Activated CD4-positive, alpha-beta T cell treated with anti-CD3 and anti-CD28 coated beads, Interleukin-2, amount 50 U/mL, for 24 hours (primary cell): ENCODE measurements around the gene SLC44A4.
A peak's percentile ranks its signal among the peaks of the same experiment; 100 is the strongest.
"Not testable (repeated sequence)": the region's sequence is repeated elsewhere in the genome, so short reads cannot be mapped to it uniquely, and the experiment has no call there.

Source experiments
- DNase-seq, 2 donors: peaks; one replicate each; pipeline ENCODE4 v3.0.0-alpha.2; 2020; ENCODE audit warnings: low read depth in 1 of 2, low spot score in 1 of 2

The SLC44A4 gene

DNA sequence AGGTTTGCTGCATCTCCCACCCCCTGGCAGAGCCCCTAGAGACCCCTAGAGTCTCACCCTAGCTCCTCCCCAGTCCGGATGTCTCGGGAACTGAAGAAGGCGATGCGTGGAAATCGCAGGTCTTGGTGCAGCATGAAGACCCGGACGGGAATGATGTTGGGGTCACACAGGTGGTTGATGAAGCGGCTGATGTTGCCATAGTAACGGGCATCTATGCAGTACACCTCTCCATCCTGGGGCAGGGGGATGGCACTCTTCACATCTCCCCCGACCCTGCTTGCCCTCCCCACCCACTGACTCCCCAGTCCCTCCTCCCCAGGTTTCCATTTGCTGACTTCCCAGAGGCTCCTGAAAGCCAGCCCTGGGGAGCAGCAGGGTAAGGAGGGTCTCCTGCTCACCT, 1.8 kb upstream of the SLC44A4 start:
- DNase-seq = no peak

DNA sequence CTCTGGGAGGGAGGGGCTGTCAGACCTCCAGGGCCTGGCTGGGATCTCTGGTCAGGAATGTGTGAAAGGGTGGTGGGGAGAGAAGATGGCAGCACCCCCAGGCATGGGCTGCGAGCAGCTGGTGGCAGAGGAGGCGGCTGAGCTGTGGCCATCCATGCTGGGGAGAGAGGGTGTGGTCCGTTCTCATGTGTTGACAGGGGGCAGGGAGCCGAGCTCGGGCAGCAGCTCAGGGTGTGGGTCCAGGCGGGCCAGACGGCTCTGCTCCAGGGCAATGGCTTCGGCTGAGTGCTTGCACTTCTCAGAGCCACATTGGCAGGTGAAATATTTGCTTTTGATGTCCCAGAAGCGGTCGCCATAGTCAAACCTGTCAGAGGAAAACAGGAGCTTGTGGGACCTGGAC, 1.1 kb upstream of the SLC44A4 start:
- no peak for DNase-seq

DNA sequence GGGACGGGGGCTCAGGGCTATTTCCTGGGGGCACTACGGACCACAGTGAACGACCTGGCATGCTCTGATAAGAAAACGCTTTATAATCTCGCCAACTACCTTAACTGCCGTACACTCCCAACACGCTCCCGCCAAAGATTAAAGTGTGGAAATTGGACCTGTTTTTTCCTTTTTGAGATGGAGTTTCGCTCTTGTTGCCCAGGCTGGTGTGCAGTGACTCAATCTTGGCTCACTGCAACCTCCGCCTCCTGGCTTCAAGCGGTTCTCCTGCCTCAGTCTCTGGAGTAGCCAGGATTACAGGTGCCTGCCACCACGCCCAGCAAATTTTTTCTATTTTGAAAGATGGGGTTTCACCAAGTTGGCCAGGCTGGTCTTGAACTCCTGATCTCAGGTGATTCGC, 346 bp upstream of the SLC44A4 start:
- DNase-seq = no peak

DNA sequence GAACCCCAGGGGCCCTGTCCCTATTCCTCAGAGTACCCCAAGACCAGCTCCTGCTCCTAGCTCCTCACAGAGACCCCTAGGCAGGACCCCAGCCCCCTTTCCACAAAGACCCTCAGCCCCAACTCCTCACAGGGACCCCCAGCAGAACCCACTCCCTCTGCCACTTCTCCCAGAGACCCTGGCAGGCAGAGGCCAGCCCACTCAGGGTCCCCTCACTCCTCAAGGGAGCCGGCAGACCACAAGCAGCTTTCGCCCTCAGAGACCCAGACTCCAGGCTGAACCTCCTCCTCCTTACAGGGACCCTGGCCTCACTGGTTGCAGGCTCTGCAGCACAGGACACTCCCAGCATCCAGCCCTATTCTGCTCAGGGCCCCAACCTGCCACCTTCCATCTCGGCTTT, 575 bp downstream of the SLC44A4 start:
- DNase-seq = no peak

DNA sequence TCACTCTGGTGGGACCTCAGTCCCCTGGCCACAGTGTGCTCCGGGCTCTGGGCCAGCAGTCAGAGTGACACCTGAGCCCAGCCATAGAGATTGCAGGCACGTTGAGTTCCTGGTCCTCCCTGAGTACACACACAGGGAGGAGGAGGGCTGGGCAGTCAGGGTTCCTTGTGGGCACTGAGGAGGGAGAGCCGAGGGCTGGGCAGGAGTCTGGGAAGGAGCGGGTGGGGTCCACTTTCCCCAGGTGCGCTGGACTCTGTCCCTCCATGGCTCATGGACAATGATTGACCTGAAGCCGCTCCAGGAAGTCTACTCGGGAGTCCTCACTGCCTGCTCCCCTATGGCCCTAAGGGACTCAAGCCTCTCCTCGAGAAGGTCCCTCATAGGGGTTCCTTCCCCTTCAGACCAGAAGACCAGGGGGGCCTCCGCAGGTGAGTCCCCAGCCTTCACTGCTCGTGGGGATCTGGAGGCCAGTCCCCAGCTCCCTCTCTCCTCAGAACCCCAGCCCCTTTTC, 1.1 kb downstream of the SLC44A4 start:
- no peak for DNase-seq

DNA sequence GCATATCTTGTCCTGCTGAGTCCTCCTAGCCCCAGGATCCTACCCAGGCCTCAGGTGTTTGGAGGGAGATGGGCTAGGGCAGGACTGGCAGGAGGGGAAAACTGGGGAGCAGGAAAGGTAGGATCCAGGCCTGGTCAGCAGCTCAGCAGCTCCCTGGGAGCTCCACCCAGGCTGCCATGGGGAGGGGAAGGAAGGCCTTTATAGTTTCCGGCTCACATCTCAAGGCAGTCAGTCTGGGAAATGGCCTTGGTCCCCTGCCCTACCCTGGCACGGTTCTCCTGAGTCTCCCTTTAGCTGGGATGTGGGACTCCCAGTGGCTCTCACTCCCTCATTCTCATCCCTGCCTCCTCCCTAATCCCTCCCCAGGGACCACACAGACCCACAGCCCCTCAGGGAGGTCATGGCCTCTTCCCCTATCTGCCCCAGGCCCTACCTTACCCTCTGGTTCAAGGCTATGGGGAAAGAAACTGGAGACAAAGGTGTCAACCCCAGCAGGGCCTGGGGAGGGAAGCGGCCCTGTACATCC, 1.6 kb downstream of the SLC44A4 start:
- DNase-seq = no peak

DNA sequence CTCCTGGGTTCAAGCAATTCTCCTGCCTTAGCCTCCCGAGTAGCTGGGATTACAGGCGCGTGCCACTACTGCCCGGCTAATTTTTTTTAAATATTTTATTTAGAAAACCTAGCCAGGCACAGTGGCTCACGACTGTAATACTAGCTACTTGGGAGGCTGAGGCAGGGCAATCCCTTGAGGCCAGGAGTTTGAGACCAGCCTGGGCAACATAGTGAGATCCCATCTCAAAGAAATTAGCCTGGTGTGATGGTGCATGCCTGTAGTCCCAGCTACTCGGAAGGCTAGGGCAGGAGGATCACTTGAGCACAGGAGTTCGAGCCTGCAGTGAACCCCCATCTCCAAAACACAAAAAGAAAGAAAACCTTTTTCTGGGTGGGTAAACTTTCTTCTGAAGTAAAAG, 2.4 kb downstream of the SLC44A4 start:
- DNase-seq = no peak

DNA sequence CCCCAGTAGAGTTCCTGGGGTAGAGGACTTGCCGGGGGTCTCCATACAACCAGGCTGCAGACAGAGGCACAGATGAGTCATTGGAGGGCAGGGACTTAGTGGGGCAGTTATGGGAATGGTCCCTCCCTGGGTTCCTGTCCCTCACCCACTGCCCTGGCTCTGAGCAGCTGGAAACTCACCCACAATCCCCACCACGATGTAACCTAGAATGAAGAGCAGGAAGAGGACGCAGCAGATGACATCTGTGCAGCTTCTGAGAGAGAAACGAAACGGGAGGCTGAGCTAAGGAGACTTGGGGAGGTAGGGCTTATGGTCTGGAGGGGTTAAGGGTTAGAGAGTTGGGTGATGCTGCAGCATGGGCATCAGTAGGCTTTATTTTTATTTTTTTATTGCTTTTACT, 2.9 kb downstream of the SLC44A4 start:
- no peak for DNase-seq

DNA sequence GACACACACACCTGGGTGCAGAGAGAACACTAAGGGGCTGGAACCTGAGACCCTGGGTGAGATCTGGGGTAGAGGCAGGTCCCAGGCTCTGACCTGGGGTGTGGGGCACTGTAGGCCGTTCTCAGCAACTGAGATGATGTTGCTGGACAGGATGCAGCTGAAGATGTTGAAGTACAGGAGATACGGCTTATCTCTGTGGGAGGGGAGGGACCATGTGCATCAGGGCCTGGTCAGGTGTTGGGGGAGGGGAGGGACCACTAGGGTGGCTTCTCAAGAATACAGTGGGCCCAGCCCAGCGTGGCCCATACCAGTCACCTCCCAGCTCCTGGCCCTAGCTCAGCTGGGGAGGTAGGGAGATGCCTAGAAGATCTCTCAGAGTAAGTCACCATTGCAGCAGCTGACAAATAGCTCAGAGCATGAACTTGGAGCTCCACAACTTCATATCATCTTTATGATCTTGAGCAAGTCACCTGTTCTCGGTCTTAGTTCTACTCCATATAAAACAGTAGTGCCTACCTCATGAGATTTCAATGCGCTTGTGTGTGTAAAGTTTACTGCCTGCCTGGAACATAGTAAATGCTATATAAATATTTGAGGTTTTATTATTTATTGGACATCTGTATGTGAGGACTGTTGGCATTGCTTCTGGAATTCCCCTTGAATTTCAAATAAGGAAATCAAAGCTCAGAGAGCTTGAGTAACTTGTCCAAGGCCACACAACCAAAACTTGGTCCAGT, 3.8 kb downstream of the SLC44A4 start:
- no peak for DNase-seq

DNA sequence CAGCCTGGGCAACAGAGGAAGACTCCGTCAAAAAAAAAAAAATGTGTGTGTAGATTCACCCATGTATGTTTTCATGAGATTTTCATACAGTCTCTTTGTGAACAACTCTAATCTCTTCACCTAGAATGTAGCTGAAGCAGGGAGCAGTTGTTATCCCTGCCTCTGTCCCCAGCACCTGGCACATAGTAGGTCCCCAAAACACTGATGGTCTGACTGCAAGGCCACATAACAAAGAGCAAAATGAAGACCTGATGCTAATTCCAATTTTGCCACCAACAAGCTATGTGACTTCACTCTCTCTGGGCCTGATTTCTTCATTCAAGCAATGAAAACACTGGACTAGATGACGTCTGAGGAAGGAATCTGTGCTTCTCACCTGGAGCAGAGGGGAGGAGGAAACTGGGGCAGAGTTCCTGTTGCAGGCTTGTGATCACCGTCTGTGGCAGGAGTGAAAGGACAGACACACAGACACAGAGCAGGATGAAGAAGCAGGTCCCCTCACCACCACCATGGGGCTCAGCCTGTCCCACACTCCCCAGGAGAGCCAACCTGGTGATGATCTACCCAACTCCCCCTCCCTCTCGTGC, 4.6 kb downstream of the SLC44A4 start:
- DNase-seq = no peak

DNA sequence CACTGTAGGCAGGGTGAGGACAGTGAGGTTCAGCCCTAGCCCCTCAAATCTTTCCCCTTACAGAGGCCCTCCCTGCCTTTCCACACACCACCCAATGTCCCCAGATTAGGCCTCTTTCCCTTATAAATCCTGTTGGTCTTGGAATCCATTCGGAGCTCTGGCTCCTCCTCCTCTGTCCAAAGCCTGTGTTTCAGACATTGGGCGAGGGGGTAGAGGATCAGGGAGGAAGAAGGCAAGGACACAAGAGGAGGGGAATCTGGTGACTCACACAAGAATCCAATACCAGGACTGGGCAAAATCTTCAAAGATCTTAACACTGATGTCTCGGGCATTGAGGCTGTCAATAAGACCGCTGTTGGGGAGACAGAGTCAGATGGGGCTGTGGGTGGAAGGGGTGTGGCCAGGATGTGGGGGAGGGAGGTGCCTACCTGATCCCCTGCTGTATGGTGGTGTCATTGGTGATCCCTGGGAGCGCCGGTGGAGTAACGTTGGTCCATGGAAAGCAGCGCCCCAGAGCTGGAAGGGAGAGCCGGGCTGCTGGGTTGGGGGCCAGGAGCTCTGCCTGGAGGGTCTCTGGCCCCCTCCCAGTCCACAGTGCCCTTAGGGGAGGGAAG, 7.6 kb downstream of the SLC44A4 start:
- no peak for DNase-seq

DNA sequence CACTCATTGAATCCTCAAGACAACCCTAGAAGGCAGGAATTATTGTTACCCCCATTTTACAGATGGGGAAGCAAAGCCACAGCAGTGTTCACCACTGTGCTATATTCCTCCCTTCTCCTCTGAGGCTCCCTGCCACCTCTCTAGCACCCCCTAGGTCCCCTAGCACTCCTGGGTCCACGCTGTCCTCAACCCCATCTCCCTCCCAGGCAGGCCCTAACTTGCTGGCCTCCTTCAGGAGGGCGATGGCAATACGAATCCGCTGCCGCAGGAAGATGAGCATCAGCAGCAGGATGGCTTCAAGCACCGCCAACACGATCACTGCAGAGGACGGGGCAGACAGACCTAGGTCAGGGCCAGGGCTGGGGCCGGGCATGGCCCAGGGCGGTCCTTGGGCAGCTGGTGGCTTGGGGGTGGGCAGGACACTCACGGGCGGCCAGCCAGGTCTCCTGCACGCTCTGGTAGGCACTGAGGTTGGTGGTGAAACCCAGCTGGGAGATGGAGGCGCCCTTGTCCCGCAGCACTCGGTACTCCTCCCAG, 8.3 kb downstream of the SLC44A4 start:
- no peak for DNase-seq

DNA sequence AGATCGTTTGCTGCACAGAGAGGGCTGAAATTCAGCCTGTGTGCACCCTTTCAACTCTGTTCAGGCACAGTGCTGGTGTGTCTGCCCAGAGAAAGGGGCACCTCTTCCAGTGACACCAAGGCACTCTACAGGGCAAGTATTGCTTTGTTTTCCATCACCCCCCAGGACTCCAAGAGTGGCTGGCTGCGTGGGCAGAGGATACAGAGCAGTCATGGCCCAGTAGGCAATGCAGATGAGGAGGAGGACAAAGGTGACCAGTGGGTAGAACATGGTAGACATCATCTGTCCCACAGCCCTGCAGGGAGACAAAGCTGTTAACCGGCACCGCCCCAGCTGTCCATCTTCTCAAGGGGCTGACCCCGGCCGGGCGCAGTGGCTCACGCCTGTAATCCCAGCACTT, 9.5 kb downstream of the SLC44A4 start:
- no peak for DNase-seq

DNA sequence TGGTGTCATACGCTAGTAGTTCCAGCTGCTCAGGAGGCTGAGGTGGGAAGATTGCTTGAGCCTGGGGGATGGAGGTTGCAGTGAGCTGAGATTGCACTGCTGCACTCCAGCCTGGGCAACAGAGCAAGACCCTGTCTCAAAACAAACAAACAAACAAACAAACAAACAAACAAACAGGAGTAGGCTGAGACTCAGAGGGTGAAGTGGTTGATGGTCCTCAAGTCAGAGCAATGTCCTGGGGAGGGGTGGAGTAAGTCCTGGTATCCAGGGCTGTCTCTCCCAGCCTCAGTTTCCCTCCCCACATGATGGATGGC, 10.2 kb downstream of the SLC44A4 start:
- DNase-seq = not testable (repeated sequence)

DNA sequence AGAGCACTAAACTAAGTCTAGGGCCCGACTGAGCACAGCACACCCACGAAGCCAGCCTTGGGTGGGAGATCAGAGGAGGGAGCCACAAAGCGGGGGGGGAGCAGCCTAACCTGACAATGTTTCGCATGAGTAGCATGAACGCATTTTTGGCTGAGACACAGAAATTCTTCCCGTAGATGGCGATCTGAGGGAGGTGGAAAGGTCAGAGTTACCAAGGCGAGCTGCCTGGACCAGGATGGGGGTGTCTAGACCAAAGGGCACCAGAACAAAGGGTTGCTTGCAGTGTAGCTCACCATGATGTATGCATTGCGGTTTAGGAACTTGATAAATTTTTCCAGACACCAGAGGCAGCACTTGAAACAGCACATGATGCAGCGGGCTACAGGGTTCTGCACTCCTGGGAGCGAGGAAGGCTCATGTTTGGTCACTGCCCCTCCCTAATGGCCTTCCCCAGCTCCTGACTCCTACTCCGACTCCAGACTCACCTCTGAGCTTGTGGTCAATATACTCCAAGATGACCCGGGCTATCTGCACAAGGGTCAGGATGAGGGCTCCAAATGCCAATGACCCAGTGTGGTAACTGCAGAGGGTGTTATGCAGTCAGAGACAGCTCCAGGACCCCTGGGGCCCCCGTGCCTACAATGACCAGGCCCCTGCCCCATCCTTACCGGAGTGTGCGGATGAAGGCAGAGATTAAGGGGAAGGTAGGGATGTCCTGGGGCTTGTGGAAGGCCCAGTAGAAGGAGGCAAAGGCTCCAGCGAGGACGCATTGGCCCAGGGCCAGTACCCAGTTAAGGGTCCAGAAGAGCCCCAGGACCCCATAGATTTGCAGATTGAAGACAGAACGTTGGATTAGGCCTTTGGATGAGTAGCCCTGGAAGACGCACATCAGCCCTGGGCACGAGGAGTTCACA, 13.3 kb downstream of the SLC44A4 start:
- DNase-seq = no peak

DNA sequence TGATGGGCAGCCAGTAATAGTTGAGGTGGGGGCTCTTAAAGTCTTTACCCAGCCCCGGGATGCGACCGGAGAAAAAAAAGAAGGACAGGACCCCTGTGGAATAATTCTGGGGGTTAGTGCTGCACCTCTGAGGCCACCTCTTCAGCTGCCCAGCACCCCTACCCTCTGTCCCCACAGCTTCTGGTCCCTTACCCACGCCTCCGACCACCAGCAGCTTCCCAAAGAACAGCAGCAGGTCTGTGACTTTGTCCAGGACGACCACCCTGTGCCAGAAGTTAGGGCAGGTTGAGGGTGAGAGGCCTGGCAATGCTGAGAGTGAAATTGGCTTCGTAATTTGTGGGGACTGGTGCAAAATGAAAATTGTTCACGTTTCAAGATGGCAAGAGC, 14.0 kb downstream of the SLC44A4 start:
- DNase-seq = no peak

DNA sequence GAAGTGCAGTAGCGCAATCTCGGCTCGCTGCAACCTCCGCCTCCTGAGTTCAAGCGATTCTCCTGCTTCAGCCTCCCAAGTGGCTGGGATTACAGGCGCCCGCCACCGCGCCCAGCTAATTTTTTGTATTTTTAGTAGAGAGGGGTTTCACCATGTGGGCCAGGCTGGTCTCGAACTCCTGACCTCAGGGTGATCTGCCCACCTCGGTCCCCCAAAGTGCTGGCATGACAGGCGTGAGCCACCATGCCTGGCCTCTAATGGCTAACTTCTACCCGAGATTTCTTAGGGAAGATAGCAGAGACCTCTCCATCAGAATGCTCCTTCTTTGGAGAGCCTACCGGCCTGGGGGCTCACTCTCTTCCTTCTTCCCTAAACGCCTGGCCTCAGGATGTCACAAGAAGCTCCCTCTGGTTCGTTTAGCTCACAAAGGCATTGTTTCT, 14.7 kb downstream of the SLC44A4 start:
- not testable (repeated sequence) for DNase-seq

DNA sequence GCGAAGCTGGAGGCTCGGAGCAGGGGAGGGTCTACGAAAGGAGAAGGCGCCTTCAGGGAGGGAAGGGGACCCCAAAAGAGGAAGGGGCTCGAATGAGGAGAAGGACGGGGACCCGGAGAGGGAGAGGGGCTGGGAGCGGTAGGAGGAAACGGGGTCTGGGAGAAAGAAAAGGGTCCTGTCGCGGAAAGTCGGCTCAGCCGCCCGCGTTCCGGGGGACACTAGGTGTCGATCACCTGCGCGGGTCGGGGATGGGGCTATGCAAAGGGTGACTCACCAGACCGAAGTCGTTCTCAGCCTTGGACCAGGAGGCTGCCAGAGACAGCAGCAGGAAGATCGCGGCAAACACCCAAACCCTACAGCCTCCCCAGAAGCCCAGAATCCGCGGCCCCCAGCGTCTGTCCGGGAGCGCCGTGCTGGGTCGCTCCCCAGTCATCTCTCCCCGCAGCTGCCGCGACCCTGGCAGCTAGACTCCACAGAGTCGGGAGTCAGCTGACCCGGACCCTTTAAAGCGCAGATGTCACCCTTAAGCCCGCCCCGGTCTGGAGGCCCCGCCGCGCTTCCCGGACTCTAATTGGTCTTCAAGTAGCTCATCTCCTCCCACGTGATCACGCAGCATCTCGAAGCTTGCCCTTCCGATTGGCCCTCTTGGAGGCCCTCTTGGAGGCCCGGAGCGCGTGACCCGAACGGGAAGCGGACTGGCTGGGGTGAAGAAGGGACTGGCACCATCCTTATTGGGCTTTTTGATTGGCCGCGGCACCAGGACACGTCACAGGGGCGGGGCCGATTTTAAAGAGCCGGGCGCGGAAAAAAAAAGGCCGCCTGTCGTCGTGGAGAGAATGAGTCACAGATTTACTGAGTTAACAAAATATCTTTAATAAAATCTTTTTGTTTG, 16.2 kb downstream of the SLC44A4 start, which contains the start of gene NEU1:
Gene NEU1 (minus strand): TSS at position 478 of the 892 bp plus-strand sequence. CDS start 45 bp downstream, at position 433.
- peak; percentile 95 to 99 for DNase-seq

DNA sequence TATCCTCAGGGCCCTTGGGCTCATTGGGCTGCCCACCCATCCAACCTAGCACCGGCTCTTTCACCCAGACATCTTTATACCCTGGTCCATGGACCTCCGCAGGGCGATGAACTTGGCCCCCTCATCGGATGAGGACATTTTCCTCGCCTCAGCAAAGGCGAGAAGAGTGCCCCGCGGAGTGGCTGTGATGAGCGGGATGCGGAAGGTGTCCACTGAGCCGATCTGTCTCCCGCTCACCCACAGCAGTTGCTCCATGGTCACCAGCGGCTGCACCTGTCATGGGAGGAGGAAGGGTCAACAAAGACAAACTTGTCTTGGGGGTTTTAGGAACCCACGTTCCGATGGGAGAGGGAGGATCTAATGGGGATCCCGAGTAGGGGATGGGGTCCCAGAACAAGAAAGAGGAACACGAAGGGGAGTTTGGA, 16.9 kb downstream of the SLC44A4 start:
- no peak for DNase-seq

DNA sequence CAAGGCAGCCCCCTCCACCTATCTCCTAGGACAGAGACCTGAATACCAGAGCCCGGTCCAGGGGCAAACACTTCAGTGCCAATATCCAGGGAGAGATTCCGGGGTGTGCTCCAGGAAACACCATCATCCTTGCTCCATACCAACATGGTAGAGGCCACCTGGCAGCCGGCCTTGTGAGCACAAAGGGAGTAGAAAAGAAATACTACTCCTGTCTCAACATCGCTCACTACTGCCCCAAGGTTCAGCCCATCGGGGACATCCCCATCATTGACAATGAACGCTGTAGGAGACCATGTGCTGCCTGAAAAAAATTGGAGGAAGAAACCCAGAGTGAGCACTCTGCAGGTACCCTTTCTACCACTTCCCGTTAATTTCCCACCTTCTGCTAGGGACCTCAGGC, 17.6 kb downstream of the SLC44A4 start:
- no peak for DNase-seq
